GM21360 (cell line): ENCODE measurements around the gene MPLKIP.
A peak's percentile ranks its signal among the peaks of the same experiment; 100 is the strongest.
"Not testable (repeated sequence)": the region's sequence is repeated elsewhere in the genome, so short reads cannot be mapped to it uniquely, and the experiment has no call there.

Source experiments
- ATAC-seq: cut with Tn5 transposase; IDR thresholded peaks from one replicate; pipeline ENCODE4 v1.9.1; 2021; ENCODE audit warnings: mild to moderate bottlenecking, moderate library complexity; ENCODE audit not compliant: unreplicated experiment

Gene MPLKIP

DNA sequence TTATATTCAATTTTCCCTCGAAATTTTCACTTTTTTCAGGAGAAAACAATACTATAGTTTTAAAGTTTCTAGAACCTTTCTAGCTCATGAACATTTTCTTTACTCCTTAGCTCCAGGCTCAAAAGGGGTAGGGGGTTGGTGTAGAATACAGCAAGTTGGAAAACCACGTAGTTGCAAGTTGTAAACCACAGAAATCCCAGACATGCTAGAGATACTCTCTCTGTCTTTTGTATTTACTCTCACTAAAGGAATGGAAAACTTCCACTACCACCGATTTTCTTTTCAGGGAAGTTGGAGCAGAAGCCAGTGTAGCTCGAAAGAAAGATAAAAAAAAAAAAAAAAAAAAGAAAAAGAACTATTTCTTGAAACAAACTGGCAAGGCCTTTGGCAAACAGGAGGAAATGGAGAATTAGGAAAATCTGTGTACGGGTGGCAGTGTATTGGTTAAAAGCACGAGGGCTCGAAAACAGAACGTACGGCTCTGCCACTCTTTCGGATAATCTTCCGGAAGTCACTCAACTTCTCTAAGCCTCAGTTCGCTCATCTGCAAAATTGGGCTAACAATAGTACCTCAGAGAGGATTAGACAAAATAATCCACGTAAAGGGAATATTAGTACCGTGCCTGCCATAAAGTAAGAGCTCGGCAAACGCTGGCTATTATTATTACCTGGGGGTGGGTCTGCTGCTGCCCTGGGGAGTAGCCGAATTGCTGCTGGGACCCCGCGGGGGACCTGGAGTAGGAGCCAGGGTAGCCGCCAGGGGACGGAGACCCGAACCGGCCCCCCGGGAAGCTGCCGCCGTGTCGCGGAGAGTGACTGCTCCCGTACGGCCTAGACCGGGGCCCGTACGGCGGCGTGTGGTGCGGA, 628 bp downstream of the MPLKIP start:
- peak; percentile 50 for ATAC-seq

- ATAC-seq: no peak
These were observed 11.5 kb downstream of the MPLKIP start for GRCh38 chr7:40122940-40123254.

DNA sequence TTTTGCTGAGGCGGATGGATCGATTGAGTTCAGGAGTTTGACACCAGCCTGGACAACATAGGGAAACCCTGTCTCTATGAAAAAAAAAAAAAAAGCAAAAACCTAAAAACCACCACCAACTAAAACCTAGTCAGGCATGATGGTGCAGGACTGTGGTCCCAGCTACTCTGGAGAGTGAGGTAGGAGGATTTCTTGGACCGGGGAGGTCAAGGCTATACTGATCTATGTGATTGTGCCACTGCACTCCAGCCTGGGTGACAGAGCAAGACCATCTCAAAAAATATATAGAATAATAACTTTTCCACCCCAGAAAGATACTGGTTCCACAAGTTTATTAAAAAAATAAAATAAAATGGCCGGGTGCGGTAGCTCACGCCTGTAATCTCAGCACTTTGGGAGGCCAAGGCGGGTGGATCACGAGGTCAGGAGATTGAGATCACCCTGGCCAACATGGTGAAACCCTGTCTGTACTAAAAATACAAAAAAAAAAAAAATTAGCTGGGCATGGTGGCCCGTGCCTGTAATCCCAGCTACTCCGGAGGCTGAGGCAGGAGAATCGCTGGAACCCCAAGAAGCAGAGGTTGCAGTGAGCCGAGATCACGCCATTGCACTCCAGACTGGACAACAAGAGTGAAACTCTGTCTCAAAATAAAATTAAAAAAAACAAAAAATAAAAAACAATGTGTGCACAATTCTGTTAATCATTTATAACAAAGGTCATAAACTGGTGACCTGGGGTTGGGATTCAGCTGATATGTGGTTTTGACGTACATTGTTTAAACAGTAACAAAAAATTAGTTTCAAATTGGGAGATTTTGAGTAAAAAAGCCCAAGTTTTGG, 12.1 kb downstream of the MPLKIP start:
- ATAC-seq: not testable (repeated sequence)

- no peak for ATAC-seq
These were observed 14.4 kb downstream of the MPLKIP start for GRCh38 chr7:40120020-40120419.

GRCh38 chr7:40118201-40118600, 16.2 kb downstream of the MPLKIP start:
- not testable (repeated sequence) for ATAC-seq

DNA sequence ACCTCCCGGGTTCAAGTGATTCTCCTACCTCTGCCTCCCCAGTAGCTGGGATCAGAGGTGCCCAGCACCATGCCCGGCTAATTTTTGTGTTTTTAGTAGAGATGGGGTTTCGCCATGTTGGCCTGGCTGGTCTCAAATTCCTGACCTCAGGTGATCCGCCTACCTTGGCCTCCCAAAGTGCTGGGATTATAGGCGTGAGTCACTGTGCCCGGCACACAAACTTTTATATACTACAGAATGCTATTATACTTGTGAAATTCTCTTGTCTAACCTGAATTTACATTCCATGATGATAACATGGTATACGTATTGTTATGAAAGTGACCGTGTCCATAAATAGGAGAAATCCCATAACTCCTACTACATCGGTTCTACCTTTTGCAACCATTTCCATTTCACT, 17.2 kb downstream of the MPLKIP start:
- ATAC-seq: not testable (repeated sequence)

GRCh38 chr7:40115936-40116335, 18.5 kb downstream of the MPLKIP start:
- ATAC-seq: no peak

- ATAC-seq: no peak
These were observed 28.4 kb downstream of the MPLKIP start for GRCh38 chr7:40105879-40106473.

DNA sequence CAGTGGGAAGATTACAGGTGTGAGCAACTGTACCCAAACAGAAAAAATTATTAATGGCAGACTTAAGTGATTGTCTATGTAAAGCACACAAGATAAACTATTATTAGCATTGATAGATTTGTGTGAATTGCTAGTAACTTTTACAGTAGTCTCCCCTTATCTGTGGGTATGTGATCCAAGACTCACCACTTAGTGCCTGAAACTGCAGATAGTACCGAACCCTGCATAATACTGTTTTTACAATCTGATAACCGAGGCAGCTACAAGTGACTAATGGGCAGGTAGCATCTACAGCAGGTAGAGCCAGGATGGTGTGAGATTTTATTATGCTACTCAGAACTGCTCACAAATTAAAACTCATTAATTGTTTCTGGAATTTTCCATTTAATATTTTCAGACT, 31.5 kb downstream of the MPLKIP start:
- ATAC-seq: no peak

GRCh38 chr7:40101201-40101600, 33.2 kb downstream of the MPLKIP start:
- no peak for ATAC-seq

DNA sequence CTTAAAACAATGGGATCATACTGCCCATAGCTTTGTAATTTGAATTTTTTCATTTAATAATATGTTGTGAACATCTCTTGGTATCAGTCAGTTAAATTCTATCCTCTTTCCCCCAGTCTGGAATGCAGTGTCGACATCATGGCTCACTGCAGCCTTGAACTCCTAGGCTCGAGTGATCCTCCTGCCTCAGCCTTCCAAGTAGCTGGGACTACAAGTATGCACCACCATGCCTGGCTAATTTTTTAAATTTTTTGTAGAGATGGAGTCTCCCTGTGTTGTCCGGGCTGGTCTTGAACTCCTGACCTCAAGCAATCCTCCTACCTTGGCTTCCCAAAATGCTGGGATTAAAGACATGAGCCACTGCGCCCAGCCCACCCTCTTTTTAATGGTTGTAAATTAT, 34.6 kb downstream of the MPLKIP start:
- ATAC-seq: no peak

GRCh38 chr7:40098810-40099209, 35.6 kb downstream of the MPLKIP start:
- ATAC-seq: no peak

DNA sequence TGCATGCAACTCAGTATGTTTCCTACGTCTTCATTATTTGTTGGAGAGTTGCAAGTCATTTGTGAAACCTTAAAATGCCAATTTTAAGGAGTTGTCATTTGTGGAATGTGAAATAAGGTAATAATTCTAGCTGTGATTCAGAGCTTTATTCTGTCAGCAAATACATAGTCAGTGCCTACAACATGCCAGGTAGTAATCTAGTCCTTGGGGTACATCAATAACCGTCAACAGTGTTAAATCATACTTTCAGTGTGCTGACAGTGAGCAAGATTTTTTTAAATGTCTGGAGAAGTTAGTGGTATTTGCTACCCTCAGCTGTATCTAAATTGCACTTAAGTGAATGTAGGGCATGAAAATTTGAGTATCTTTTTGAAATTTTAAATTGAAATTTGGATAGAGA, 36.7 kb downstream of the MPLKIP start:
- ATAC-seq: no peak

GRCh38 chr7:40095695-40096327, 38.6 kb downstream of the MPLKIP start:
- no peak for ATAC-seq

GRCh38 chr7:40095230-40095629, 39.2 kb downstream of the MPLKIP start:
- no peak for ATAC-seq

DNA sequence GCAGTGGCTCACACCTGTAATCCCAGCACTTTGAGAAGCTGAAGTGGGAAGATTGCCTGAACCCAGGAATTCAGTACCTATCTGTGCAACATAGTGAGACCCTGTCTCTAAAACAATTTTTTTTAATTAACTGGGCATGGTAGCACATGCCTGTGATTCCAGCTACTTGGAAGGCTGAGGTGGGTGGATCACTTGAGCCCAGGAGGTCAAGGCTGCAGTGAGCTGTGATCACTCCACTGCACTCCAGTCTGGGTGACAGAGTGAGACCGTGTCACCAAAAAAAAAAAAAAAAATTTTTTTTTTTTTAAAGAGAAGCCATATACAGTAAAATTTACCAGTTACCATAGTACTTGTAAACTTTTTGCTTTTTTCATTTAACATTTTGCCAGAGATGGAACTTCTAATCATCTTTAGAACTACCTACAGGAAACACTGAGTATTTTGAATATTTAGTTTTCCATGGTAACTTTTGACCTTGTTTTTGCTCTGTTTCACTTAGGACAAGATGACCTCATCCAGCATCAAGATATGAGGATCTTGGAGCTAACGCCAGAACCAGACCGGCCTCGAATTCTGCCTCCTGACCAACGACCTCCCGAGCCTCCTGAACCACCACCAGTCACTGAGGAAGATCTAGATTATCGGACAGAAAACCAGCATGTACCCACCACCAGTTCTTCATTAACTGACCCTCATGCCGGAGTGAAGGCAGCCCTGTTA, 40.6 kb downstream of the MPLKIP start:
- no peak for ATAC-seq

- ATAC-seq: no peak
These were observed 42.2 kb downstream of the MPLKIP start for GRCh38 chr7:40092182-40092581.

DNA sequence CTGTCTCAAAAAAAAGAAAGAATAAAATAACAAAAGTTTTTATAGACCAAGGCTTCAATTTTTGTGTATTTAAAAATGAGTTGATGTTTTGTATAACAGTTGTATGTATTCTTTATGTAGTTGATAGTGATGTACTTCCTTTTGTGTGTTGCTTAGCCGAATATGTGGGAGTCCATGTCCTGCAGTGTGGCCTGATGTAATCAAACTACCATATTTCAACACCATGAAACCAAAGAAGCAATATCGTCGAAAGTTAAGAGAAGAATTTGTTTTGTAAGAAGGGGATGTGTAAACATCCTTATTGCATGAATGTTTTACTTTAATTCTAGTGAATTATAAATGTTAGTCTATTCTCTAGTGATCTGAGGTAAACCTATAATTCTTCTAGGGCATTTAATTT, 56.6 kb downstream of the MPLKIP start:
- no peak for ATAC-seq
